Aortic smooth muscle cell (primary cell): ENCODE results near the gene RFFL. TPM values are rescaled to one million over a fixed set of nuclear protein-coding genes. Genes with fewer than 3 reads are reported as not detected.

Experiments used
- total RNA-seq: library from RNA; depleted of rRNA; stranded (reverse); fragments of >200 nt; gene quantifications from 2 replicates; pipeline ENCODE4 v1.2.3, GENCODE V29; 2014

Gene RFFL
- total RNA-seq: 9.5 and 10.0 TPM in 2 replicates

GRCh38 chr17:35063514-35064223, at the start of gene RFFL:
Gene RFFL, minus strand, starts transcription at chr17:35063707. Its CDS starts 37,154 bp downstream, at chr17:35026553.

GRCh38 chr17:34980353-34980680, 83.2 kb downstream of the RFFL start, which contains the start of gene LIG3:
Gene LIG3, plus strand, starts transcription at chr17:34980512. Its CDS starts 2,494 bp downstream, at chr17:34983006.

GRCh38 chr17:34961093-34961911, 102.2 kb downstream of the RFFL start, which contains the start of the genes CCT6B and ZNF830:
Gene CCT6B, minus strand, starts transcription at chr17:34961460. Its CDS starts 67 bp downstream, at chr17:34961393.
Gene ZNF830, plus strand, starts transcription at chr17:34961540. Its CDS starts 27 bp downstream, at chr17:34961567.

Other genes with a start within 250 kb of the RFFL start
- gene CCT6B, start 102.2 kb downstream of the RFFL start, total RNA-seq: 1.8 and 2.6 TPM in 2 replicates
- 12.8 and 13.4 TPM in 2 replicates for gene ZNF830, start 102.2 kb downstream of the RFFL start, total RNA-seq
- 34.6 and 36.7 TPM in 2 replicates for gene LIG3, start 83.2 kb downstream of the RFFL start, total RNA-seq
- 7.8 and 8.9 TPM in 2 replicates for gene RAD51D, start 56.2 kb upstream of the RFFL start, total RNA-seq
- 0.12 TPM in 1 of 2 replicates, not detected in the other for gene FNDC8, start 57.9 kb upstream of the RFFL start, total RNA-seq
- gene NLE1, start 78.6 kb upstream of the RFFL start, total RNA-seq: 9.4 and 10.8 TPM in 2 replicates
- not detected in 2 replicates for gene UNC45B, start 84.1 kb upstream of the RFFL start, total RNA-seq
- gene SLC35G3, start 130.7 kb upstream of the RFFL start, total RNA-seq: not detected in 2 replicates
- gene SLFN5, start 179.4 kb upstream of the RFFL start, total RNA-seq: 54.4 and 72.5 TPM in 2 replicates